Dermis blood vessel endothelial cell (primary cell): ENCODE measurements around the gene EEIG1. TPM values are rescaled to one million over a fixed set of nuclear protein-coding genes. Genes with fewer than 3 reads are reported as not detected.
A peak's percentile ranks its signal among the peaks of the same experiment; 100 is the strongest.

Experiments used
- DNase-seq: peaks from one replicate; pipeline ENCODE4 v3.0.0; 2010
- total RNA-seq: library from RNA; depleted of rRNA; stranded (reverse); fragments of >200 nt; gene quantifications from 2 replicates; pipeline ENCODE4 v1.2.3, GENCODE V29; 2014

Gene EEIG1
- total RNA-seq, 1 donor from 2014 or later, result 8.3 TPM

DNA sequence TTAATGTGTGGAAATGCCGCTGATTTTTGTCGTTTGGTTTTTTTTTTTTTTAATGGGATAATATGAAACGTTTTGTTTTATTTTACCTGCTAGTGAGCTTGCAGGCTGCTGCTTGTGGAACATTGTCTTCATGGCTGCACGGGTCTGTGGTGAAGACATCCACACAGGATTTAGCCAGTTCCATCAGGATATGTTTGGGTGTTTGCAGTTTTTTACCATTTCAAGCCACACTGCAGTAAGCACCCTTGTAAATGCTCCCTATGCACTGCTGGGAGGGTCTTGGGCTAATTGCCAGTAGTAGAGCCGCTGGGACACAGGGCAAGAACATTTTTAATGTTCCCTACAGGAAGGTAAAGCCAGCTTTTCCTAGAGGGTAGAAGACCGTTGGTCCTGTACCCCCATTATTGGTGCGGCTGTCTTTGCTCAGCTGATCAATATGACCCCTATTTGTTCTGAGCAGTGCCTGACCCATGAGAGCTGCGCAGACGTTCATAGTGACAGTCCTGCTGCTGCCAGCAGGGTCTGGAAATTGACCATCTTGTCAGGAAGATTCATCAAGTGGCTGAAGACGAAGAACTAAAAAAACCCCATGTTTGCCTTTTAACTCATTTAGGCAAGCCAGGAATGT lies 20.5 kb upstream of the EEIG1 start:
- DNase-seq, result no peak

DNA sequence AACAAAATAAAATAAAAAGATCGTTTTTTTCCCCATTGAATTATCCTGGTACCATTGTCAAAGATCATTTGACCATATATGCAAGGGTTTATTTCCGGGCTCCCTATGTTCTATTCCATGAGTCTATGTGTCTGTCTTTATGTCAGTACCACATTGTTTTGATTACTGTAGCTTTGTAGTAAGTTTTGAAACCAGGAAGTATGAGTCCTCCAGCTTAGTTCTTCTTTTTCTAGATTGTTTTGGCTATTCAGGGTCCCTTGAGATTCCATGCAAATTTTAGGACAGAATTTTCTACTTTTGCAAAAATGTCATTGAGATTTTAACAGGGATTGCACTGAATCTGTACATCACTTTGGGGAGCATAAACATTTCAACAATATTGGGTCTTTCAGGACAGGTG lies 18.7 kb upstream of the EEIG1 start:
- no peak for DNase-seq

DNA sequence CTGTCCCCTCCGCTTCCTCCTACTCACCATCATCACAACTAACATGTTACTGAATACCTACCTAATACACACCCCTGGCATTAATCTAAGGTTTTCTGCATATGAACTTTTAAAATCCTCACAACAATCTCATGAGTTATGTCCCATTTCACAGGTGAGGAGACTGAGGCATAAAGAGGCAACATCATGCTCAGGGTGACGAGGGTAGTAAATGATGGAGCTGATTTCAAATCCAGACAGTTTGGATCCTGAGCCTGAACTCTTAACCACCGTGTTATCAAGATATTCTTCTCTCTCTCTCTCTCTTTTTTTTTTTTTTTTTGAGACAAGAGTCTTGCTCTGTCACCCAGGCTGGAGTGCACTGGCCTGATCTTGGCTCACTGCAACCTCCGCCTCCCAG lies 12.9 kb upstream of the EEIG1 start:
- DNase-seq, result no peak

DNA sequence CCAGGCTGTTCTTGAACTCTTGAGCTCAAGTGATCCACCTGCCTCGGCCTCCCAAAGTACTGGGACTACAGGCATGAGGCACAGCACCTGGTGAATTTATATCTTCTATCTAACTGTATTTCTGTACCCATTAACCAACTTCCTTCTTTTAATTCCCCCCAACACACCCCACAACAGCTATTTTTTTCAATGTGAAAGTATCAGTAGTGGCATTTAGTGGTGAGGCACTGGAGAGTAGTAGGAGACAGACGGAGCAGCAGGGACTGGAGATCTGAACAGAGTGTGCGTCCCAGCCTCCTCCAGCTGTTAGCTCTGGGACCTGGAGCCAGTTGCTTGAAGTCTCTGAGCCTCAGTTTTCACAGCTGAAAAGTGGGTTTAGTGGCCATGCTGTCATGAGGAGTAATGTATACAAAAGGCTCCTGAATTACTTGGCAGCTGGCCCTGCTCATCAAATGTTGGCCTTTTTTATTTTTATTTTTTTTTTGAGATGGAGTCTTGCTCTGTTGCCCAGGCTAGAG lies 11.0 kb upstream of the EEIG1 start:
- no peak for DNase-seq

- peak; percentile 63 for DNase-seq
Measured at GRCh38 chr9:127991017-127991756, 10.4 kb upstream of the EEIG1 start.

DNA sequence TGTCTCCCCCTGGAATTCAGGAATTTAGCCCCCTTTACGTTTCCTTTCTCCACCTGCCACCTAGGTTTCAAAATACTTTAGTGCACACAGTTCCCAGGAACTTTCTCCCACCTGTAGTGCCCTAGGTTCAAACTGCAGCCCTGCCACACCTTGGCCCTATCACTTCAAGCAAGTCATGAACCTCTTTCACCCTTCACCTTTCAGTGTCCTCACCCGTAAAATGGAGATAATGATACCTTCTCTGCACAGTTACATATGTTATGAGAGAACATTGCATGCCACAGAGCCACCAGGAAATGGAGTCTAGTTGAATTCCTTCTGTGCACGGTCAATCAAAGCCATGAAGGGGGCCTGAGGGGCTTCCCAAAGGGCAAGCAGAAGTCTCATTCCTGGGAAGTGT lies 9.8 kb upstream of the EEIG1 start:
- DNase-seq, result no peak

DNA sequence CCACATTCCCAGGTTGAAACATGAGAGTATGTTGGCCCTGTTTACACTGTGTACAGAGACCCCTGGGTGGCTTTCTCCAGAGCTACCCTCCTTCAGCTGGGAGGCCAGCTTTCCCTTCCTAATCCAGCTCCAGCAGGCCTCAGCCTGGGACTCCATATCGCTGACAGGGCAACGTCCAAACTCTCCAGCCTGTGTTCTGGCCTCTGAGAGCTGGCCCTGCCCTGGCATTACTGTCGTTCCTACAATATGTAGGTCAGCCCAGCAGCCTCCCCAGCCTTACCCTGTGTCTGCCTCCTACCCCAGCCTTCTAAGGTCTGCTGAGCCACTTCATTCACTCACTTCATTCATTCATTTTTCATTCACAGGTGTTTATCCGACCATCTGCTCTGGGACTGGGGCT lies 8.3 kb upstream of the EEIG1 start:
- no peak for DNase-seq

- no peak for DNase-seq
Measured at GRCh38 chr9:127987103-127987614, 6.4 kb upstream of the EEIG1 start.

GRCh38 chr9:127985011-127985410 lies 4.2 kb upstream of the EEIG1 start:
- DNase-seq, result no peak

- DNase-seq, result no peak
Measured at GRCh38 chr9:127983847-127984289, 3.1 kb upstream of the EEIG1 start.

GRCh38 chr9:127982912-127983311 lies 2.1 kb upstream of the EEIG1 start:
- no peak for DNase-seq

DNA sequence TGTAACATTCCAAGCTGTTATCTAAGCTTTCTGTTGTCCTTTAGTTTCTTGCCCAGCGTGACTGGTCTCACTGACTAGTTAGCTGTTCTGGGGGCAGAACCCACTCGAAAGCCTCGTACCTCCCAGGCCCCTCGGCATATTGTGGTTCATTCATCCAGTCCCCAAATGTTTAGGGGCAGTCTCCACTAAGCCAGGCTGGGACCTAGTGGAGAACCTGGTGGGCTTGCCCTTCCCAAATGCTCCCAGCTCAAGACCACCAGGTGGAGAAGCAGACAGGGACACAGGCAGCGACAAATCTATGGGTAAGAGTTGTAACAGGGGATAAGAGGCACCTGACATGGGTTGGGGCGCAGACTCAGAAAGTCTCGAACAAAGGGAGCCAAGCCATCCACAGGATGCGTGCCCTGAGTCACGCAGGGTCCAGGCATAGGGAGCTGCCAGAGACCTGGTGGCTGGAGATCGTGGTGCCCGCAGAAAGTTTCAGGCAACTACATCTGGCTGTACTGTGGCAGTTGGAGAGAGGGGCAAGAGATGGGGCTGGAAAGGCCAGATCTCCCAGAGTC lies 851 bp upstream of the EEIG1 start:
- DNase-seq, result no peak

DNA sequence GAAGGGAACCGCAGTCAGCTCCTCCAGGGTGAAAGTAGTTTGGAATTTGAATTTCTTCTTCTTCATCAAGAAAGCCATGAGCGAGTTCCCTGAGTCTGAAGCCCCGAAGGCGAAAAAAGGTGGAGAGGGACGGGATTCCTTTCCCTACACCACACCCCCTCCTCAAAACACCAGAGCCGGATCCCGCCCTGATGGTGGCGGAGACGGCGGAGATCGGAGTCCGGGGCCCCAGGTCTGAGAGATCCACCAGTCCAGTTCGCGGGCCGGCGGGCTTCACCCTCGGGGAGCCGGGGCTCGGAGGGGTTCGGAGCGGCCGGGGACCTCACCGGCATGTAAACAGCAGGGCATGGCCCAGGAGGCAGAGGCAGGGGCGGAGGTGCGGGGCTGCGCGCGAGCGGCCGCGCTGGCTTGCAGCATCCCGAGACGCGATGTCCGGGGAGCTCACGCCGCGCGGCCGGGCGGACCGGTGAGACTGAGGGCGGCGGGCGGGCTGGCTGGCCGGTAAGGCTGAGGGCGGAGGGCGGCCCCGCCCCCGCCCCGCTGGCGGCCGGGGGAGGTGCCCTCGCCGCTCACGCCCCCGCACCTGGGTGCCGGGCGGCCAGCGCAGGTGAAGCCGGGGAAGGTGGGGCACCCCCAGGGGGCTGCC lies 606 bp downstream of the EEIG1 start:
- DNase-seq, result peak; percentile 36

GRCh38 chr9:127979333-127980059 lies 1.3 kb downstream of the EEIG1 start:
- peak; percentile 44 for DNase-seq

DNA sequence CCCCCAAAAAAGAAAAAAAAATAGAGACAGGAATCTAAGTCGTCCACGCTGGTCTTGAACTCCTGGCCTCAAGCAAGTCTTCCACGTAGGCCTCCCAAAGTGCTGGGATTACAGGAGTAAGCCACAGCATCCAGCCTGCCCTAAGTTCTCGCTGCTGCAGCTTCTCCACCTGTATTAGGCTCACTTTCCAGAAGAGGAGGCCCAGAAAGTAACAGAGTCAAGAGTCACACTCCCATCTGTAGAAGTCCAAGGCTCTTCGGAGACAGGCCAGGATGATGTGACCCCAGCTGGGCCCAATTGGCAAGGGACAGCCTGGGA lies 1.8 kb downstream of the EEIG1 start:
- no peak for DNase-seq

DNA sequence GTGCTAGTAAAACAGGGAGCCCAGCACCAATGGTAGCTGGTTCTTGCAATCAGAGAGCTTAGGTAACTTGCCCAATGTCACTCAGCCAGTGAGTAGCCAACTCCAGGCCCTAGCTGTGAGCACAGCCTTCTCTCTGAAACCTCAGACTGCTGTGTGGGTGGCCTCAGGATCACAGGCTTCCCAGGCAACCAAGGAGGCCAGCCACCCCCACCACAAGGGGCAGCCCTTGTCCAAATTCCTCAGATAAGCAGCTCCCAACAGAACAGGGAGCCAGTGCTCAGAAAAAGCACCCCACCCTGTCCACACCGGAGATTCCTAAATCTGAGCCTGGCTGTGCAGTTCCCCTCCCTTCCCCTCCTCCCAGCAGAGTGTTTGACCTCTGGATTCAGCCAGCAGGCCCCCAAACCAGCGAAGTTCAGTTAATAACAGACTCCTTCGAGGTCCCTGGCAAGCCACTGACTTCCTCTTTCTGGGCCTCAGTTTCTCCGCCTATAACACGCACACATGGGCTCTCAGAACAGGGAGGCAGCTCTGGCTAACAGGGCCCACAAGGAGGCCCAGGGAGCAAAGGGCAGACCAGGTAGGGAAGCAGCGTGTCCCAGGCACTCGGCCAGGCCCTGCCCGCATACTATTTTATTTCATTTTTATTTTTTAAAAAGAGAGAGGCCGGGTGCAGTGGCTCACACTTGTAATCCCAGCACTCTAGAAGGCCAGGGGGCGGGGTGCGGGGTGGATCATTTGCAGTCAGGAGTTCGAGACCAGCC lies 2.7 kb downstream of the EEIG1 start:
- DNase-seq, result peak; percentile 36

- DNase-seq, result no peak
Measured at GRCh38 chr9:127977009-127977883, 3.5 kb downstream of the EEIG1 start.

DNA sequence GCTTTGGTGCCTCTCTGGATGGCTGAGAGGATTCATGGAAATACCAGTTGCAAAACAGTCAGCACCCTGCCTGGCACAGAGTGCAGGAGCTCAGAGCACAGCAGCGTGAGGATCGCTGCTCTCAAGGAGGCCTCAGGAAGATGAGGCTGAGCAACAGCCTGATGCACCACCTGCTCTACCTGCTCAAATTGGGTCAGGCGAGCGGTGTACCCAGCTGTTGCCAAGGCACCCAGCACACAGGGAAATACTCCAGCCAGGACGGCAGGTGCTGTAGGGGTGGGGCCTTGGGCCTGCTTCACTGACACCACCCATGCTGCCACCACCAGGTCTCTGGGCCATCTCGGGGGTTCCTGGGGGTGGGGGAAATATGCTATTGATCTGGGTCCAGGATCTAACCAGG lies 4.3 kb downstream of the EEIG1 start:
- DNase-seq, result no peak

GRCh38 chr9:127975376-127976315 lies 5.1 kb downstream of the EEIG1 start:
- DNase-seq, result no peak
